ENCODE results near the gene PFKFB2.

Gene PFKFB2

GRCh38 chr1:207072233-207072632, 19.2 kb downstream of the PFKFB2 start:
- Histone ChIP-seq H3K4me2 (ENCODE audit: low read length) (no peak overlapping the region), H3K79me2 (ENCODE audit: low read length) (no peaks in the 10 kb centered on the region), H3K4me1 (ENCODE audit: low read length) (peaks cover 14% of the 10 kb centered on the region), H3K4me3 (ENCODE audit: low read length) (no peak overlapping the region), H3K27ac (ENCODE audit: low read length) (no peak overlapping the region), H3K27me3 (ENCODE audit: low read depth, low read length) (no peaks in the 10 kb centered on the region), H3K36me3 (replicated peaks; ENCODE audit: low read depth, low read length) (peaks cover 22% of the 10 kb centered on the region), H3K9ac (ENCODE audit: low read length) (no peak overlapping the region), H2AFZ (ENCODE audit: low read depth, low read length) (no peak overlapping the region), H3K9me3 (ENCODE audit: insufficient read depth, low read length) (no peaks in the 10 kb centered on the region), H4K20me1 (ENCODE audit: insufficient read depth, low read length) (no peaks in the 10 kb centered on the region)
- TF ChIP-seq CTCF (IDR thresholded peaks at IDR 0.05; ENCODE audit: low read depth, low read length) (no peak), EZH2phosphoT487 (IDR thresholded peaks at IDR 0.05; ENCODE audit: low read depth) (no peak)

GRCh38 chr1:207073906-207074820, 21.1 kb downstream of the PFKFB2 start:
- Histone ChIP-seq H3K4me1 (ENCODE audit: low read length) (peaks cover 14% of the 10 kb centered on the region), H3K36me3 (replicated peaks; ENCODE audit: low read depth, low read length) (peaks cover 15% of the 10 kb centered on the region), H3K4me3 (ENCODE audit: low read length) (no peak overlapping the region), H4K20me1 (ENCODE audit: insufficient read depth, low read length) (no peaks in the 10 kb centered on the region), H3K27ac (ENCODE audit: low read length) (no peak overlapping the region), H3K9me3 (ENCODE audit: insufficient read depth, low read length) (no peaks in the 10 kb centered on the region), H3K27me3 (ENCODE audit: low read depth, low read length) (no peaks in the 10 kb centered on the region), H3K79me2 (ENCODE audit: low read length) (no peaks in the 10 kb centered on the region), H3K4me2 (ENCODE audit: low read length) (no peak overlapping the region), H3K9ac (ENCODE audit: low read length) (no peak overlapping the region), H2AFZ (ENCODE audit: low read depth, low read length) (no peak overlapping the region)
- TF ChIP-seq EZH2phosphoT487 (IDR thresholded peaks at IDR 0.05; ENCODE audit: low read depth) (no peak), CTCF (IDR thresholded peaks at IDR 0.05; ENCODE audit: low read depth, low read length) (no peak)

GRCh38 chr1:207076181-207076955, 23.3 kb downstream of the PFKFB2 start:
- Histone ChIP-seq H3K4me2 (ENCODE audit: low read length) (no peak overlapping the region), H3K9me3 (ENCODE audit: insufficient read depth, low read length) (no peaks in the 10 kb centered on the region), H3K79me2 (ENCODE audit: low read length) (no peaks in the 10 kb centered on the region), H3K36me3 (replicated peaks; ENCODE audit: low read depth, low read length) (peaks cover 10% of the 10 kb centered on the region), H3K4me1 (ENCODE audit: low read length) (no peaks in the 10 kb centered on the region), H4K20me1 (ENCODE audit: insufficient read depth, low read length) (no peaks in the 10 kb centered on the region), H3K27ac (ENCODE audit: low read length) (no peak overlapping the region), H3K4me3 (ENCODE audit: low read length) (no peak overlapping the region), H2AFZ (ENCODE audit: low read depth, low read length) (no peak overlapping the region), H3K9ac (ENCODE audit: low read length) (no peak overlapping the region), H3K27me3 (ENCODE audit: low read depth, low read length) (no peaks in the 10 kb centered on the region)
- no peak for TF ChIP-seq CTCF (IDR thresholded peaks at IDR 0.05; ENCODE audit: low read depth, low read length)
- TF ChIP-seq EZH2phosphoT487 (IDR thresholded peaks at IDR 0.05; ENCODE audit: low read depth): no peak

GRCh38 chr1:207077012-207077411, 23.9 kb downstream of the PFKFB2 start:
- no peaks in the 10 kb centered on the region for H3K27me3 ChIP-seq (ENCODE audit: low read depth, low read length)
- no peaks in the 10 kb centered on the region for H3K79me2 ChIP-seq (ENCODE audit: low read length)
- H3K27ac ChIP-seq (ENCODE audit: low read length): no peak overlapping the region
- peaks cover 4% of the 10 kb centered on the region for H3K36me3 ChIP-seq (replicated peaks; ENCODE audit: low read depth, low read length)
- H4K20me1 ChIP-seq (ENCODE audit: insufficient read depth, low read length): no peaks in the 10 kb centered on the region
- H3K4me3 ChIP-seq (ENCODE audit: low read length): no peak overlapping the region
- TF ChIP-seq EZH2phosphoT487 (IDR thresholded peaks at IDR 0.05; ENCODE audit: low read depth): no peak
- no peak for TF ChIP-seq CTCF (IDR thresholded peaks at IDR 0.05; ENCODE audit: low read depth, low read length)
- H3K9me3 ChIP-seq (ENCODE audit: insufficient read depth, low read length): no peaks in the 10 kb centered on the region
- H3K4me2 ChIP-seq (ENCODE audit: low read length): no peak overlapping the region
- H3K9ac ChIP-seq (ENCODE audit: low read length): no peak overlapping the region
- H2AFZ ChIP-seq (ENCODE audit: low read depth, low read length): no peak overlapping the region
- H3K4me1 ChIP-seq (ENCODE audit: low read length): no peaks in the 10 kb centered on the region

All from OCI-LY3 (cell line).